Transverse colon (tissue), 3 donors: ENCODE measurements around the gene BCL2L13.

Source experiments
- CTCF ChIP-seq, 5 experiments: fragments of 200-600 bp in 3 of 5; fragments of 450-650 bp in 2 of 5; sonication (generic) in 3 of 5; IDR thresholded peaks; 1 replicate in 2 of 5; 2 replicates in 3 of 5; pipeline ENCODE4 v1.5.1; 2016 to 2017; ENCODE audit warnings: antibody characterized with exemption in 5 of 5, inconsistent platforms in 3 of 5, mild to moderate bottlenecking in 2 of 5, moderate library complexity in 1 of 5
- EP300 ChIP-seq: sonication (generic); formaldehyde crosslinking; IDR thresholded peaks from one replicate; pipeline ENCODE4 v1.6.1; 2017; ENCODE audit warnings: antibody characterized with exemption, low read depth
- POLR2A ChIP-seq: fragments of 450-650 bp; IDR thresholded peaks from one replicate; pipeline ENCODE4 v1.6.1; 2016; ENCODE audit warnings: antibody characterized with exemption, mild to moderate bottlenecking, moderate library complexity

GRCh38 chr22:17597217-17597616 is 41.3 kb upstream of the BCL2L13 start:
- TF ChIP-seq CTCF (IDR thresholded peaks at IDR 0.05) (no peak), EP300 (no peak), POLR2A (no peak)
